GM12864 (cell line): ENCODE measurements around the gene OPN4.

Experiments used
- DNase-seq: peaks from one replicate; pipeline ENCODE4 v3.0.0-alpha.2; 2011; ENCODE audit warnings: low read depth
- H3K4me3 ChIP-seq: 2 replicates; pipeline ENCODE4 v1.5.1; 2011; ENCODE audit warnings: mild to moderate bottlenecking, low read depth, low read length, control low read depth
- TF ChIP-seq, protein P1 (sequence below): IDR thresholded peaks from 2 replicates; pipeline ENCODE4 v1.5.1; 2011; ENCODE audit warnings: low read depth, mild to moderate bottlenecking, moderate library complexity, low read length, control low read depth, inconsistent platforms; ENCODE audit errors: missing control alignments

OPN4 gene

DNA sequence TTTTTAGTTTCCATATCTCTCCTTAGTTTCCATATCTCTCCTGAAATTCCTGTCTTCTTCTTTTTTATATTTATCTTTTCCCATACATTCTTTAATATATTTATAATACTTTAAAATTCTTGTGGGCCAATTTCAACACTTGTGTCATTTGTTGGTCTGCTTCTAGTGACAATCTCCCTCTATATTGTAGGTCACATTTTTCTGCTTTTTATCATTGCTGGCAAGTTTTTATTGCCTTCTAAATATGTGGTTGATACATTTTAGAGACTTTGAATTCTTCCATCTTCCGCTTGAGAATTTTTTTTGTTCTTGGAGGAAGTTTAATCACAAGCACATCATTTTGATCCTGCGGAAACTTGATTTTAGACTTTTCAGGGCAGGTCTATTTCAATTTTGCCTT, 26.0 kb upstream of the OPN4 start:
- TF ChIP-seq, protein P1, sequence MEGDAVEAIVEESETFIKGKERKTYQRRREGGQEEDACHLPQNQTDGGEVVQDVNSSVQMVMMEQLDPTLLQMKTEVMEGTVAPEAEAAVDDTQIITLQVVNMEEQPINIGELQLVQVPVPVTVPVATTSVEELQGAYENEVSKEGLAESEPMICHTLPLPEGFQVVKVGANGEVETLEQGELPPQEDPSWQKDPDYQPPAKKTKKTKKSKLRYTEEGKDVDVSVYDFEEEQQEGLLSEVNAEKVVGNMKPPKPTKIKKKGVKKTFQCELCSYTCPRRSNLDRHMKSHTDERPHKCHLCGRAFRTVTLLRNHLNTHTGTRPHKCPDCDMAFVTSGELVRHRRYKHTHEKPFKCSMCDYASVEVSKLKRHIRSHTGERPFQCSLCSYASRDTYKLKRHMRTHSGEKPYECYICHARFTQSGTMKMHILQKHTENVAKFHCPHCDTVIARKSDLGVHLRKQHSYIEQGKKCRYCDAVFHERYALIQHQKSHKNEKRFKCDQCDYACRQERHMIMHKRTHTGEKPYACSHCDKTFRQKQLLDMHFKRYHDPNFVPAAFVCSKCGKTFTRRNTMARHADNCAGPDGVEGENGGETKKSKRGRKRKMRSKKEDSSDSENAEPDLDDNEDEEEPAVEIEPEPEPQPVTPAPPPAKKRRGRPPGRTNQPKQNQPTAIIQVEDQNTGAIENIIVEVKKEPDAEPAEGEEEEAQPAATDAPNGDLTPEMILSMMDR = no peak
- DNase-seq = no peak
- H3K4me3 ChIP-seq = no peak overlapping the region

DNA sequence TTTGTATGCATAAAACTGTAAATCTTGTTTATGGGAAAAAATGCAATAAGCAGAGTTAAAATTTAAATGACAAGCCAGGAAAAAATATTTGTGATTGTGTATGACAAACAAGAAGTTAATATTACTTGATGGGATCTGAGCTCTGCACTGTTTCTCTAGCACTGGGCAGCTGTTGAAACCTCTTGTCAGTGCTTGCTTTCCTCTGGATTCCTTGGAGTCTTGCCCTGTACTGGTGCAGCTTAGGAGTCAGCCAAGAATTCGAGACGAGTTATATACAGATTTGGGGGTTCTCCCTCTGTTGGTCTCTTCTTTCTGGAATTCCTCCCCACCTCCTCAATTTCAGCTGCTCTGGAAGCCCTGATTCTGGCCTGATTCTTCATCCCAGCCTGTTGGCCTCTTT, 24.3 kb upstream of the OPN4 start:
- no peak overlapping the region for H3K4me3 ChIP-seq
- TF ChIP-seq, protein P1 = no peak
- no peak for DNase-seq

DNA sequence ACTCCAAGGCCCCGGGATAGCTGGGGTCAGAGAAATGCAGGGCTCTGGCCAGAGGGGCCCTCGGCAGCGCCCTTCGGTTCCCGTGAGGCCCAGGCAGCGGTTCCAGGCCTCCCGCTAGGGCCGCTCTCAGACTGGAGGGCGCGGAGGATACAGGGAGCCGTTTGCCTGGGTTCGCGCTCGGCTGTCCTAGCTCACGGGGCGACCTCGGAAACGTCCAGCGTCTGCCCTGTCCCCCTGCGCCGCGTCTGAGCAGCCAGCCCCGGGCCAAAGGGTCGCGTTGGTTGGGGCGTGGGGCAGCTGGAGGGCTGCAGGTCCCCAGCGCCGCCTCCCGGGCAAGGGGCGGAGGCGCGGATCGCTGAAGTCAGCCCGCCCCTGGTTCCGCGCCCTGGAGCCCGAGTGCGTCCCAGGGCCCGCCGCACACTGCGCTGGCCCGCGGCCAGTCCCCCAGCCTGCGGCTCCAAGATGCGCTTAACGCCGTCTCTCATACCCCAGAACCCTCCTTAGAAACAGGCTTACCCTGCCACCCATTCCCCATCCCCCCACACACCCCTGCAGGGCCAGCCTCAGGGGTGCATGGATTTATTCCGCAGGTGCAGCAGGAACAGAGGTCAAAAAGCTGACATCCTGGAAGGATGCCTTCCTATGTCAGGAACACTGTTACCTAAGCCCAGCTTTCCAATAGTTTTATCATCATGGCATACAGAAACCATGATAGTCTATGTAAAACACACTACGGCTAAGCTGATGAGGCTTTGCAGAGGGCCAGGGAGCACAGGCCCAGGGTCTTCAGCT, 22.1 kb upstream of the OPN4 start:
- no peak for DNase-seq
- no peak overlapping the region for H3K4me3 ChIP-seq
- TF ChIP-seq, protein P1 = no peak

DNA sequence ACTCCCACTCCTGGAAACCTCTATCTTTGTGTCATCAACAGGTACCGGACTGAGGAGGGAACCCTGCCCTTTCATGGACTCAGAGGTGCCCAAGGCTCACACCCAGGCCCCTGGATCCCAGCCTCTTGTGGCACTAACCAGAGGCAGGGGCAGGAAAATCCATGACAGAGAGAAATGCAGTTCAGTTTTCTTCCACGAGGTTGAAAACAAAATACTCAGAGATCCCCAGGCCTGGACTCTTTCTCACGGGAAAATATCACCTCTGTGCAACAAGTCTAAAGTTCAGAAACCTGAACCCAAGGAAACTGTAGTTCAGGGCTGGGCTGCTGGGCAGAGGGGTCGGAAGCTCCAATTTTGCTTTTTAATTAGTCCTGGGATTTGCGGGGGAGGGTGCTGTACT, 21.4 kb upstream of the OPN4 start:
- no peak overlapping the region for H3K4me3 ChIP-seq
- TF ChIP-seq, protein P1 = no peak
- no peak for DNase-seq

DNA sequence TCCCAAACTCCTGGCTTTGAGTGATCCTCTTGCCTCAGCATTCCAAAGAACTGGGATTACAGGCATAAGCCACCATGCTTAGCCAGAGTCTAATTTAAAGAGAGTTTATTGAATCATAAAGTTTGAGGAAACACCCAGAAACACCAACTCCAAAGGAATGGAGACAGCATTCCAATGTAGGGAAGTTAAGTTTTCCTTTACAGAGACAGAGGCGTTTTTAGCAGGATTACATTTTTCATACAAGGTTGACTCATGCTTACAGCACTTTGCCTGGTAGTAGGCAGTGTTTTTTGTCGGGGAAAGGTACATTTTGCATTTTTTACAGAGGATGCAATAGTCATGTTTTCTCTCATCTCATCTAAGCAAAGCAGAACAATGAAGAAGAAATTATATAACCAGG, 18.9 kb upstream of the OPN4 start:
- TF ChIP-seq, protein P1 = no peak
- DNase-seq = no peak

DNA sequence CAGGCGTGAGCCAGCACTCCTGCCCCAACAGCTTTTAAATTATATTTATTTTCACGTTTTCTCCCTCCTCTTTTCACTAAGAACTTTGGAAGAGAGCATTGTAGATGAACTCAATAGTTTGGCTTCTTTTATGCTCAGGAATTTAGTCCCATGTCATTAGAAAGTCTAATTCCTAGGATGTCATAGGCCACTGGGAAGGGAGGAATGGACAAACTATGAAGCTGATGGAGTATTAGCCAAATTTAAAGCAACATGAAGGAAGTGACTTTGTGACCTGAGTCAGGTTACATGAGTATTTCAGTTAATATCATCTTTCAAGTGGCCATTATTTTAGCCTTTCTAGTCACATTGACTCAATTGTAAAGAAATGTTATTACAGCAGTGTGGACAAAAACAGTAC, 18.0 kb upstream of the OPN4 start:
- no peak overlapping the region for H3K4me3 ChIP-seq
- DNase-seq = no peak
- TF ChIP-seq, protein P1 = no peak

More for the DNA sequence above, 18.9 kb upstream of the OPN4 start:
- H3K4me3 ChIP-seq = no peak overlapping the region

DNA sequence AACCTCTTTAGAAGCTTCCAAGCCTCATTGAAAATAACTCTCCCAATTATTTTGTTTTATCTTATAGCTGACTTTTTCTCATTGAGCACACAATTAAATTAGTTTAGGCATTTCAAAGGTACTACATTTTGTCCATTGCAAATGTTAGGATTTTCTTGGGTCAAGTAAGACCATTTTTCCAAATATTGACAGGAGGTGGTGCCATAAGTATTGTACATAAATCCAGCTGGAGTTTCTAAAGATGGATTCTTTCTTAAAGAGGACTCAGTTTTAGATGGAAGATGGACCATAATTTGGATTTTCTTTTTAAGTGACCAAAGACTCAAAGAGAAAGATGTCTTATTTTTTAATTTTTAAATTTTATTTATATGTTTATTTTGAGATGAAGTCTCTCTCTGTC, 12.3 kb upstream of the OPN4 start:
- no peak overlapping the region for H3K4me3 ChIP-seq
- DNase-seq = no peak
- TF ChIP-seq, protein P1 = no peak
